DMS53 treated with DMSO at 0.1 percent for 48 hours (cell line): ENCODE measurements around the gene NEK11.

Source experiments
- DNase-seq: peaks from one replicate; lab custom pipeline; 2025; ENCODE audit not compliant: unreplicated experiment; lab: John Stamatoyannopoulos, UW

NEK11 gene

DNA sequence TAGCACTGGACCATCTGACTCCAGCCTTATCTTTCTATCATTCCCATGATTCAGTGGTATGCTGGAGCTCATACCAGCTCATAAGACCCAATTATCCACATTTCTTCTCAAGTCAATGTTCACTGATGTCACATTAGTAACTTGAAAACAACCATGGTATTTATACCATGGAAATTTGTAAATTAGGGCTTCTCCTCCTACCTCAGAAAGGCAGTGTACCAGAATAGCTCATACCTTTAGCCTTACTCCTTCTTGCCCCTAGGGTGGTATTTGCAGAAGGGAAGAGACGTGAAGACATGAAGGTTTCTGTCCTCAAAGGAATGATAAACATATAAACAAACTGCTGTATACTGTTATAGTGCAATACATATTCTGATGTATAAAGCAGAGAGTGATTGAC lies 114.2 kb downstream of the NEK11 start:
- no peak for DNase-seq

DNA sequence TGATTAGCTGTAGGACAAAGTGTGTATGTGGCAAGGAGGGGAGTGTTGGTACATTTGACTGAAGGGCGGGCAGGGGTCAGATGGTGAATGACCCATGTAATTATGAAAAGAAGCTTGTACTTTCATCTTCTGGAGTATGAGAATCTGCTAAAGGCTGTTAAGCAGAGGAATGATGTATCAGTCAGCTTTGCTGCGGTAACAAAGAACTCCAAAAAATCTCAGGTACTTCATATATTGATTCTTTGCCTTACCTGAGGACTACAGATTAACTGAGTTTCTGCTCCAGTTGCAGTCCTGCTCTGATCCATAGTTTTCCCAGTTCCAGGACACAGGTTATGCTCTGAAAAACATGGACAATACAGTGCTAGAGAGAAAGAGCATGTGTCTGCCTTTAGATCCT lies 115.1 kb downstream of the NEK11 start:
- DNase-seq: no peak

DNA sequence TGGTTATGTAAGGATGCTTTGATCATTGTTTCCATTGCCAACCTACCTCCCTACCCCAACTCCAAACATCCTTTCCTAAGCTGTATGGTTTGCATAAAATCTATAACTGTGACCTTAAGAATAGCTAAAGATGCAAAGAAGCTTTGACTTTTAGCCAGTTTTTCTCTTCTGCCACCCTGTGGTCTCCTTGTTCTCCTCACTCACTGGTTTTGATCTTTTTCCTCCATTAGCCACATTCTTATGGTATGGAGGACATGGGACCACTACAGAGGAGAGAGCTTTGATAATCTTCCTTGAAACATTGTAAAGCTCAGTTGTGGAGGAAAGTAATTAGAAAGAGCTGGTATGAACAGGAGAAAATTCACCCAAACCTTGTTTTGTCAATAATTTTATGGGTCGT lies 115.9 kb downstream of the NEK11 start:
- DNase-seq: no peak

GRCh38 chr3:131143802-131144201 lies 117.1 kb downstream of the NEK11 start:
- DNase-seq: no peak

- DNase-seq: no peak
Observed at GRCh38 chr3:131147534-131147933, 120.9 kb downstream of the NEK11 start.

- no peak for DNase-seq
Observed at GRCh38 chr3:131158434-131158833, 131.8 kb downstream of the NEK11 start.

GRCh38 chr3:131162516-131162915 lies 135.8 kb downstream of the NEK11 start:
- DNase-seq: no peak

DNA sequence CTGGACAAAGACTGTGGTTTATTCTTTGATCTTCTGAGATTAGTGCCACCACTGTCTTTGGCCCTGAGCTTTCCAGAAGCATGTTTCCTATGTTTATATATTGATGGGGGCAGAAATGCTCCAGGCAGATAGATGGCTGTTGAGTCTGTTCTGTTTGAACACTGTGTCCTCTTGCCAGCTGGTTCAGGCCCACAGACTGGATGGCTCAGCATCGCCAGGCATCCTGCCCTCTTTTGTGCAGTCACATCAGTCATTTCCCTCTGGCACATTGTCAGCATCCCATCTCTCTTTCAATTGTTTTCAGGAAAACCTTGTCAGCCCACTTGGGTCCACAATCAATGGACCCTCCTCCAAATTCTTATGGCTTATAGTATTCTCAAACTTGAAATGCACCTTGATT lies 141.2 kb downstream of the NEK11 start:
- DNase-seq: no peak

DNA sequence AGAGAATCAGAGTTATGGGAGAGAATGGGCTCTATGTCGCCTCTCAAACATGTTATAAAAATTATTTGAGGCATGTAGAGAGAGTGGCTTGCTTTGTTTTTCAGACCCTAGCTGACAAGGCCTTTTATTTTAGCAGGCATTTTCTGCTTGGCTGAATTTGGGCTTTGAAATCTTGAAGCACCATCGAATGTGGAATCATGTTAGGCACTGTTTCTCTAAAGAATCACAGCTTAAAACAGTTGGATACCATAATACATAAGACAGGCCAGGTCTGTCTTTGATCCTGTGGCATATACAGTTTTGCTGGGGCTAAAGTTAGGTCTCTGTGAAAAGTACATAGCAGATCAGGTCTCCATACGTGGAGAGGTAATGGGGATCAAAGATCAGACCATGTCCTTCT lies 142.7 kb downstream of the NEK11 start:
- no peak for DNase-seq

DNA sequence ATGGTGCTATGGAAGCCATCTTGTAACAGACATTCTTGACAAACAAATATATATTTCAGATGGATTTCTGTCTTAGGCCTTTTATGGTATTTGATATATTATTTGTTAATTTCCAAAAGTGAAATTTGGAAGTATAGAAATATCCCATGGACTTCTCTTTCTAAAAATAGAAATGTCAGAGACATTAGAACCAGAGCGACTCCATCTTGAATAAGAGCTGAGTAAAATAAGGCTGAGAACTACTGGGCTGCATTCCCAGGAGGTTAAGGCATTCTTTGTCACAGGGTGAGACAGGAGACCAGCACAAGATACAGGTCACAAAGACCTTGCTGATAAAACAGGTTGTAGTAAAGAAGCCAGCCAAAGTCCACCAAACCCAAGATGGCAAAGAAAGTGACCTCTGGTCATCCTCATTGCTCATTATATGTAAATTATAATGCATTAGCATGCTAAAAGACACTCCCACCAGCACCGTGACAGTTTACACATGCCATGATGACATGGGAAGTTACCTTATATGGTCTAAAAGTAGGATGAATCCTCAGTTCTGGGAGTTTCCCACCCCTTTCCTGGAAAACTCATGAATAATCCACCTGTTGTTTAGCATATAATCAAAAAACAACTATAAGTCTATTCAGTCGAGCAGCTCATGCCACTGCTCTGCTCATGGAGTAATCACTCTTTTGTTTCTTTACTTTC lies 146.0 kb downstream of the NEK11 start:
- no peak for DNase-seq

DNA sequence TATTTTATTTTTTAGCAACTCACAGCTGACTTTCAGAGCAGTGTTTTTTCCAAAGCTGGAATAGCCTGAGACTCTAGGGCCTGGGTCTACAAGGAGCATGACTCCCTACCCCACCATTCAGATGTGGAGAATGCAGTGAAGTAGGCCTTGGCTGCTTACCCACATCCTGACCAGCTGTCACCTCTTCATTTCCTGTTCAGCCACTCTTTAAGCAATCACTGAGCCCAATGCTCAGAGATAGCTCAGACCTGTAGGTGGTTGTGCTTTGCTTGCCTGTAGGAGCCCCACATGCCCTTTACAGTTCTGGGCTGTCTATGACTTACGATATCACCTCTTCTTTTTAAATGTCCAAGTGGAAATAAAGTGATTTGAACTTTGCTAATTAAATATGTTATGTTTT lies 148.1 kb downstream of the NEK11 start:
- DNase-seq: peak; percentile 46

DNA sequence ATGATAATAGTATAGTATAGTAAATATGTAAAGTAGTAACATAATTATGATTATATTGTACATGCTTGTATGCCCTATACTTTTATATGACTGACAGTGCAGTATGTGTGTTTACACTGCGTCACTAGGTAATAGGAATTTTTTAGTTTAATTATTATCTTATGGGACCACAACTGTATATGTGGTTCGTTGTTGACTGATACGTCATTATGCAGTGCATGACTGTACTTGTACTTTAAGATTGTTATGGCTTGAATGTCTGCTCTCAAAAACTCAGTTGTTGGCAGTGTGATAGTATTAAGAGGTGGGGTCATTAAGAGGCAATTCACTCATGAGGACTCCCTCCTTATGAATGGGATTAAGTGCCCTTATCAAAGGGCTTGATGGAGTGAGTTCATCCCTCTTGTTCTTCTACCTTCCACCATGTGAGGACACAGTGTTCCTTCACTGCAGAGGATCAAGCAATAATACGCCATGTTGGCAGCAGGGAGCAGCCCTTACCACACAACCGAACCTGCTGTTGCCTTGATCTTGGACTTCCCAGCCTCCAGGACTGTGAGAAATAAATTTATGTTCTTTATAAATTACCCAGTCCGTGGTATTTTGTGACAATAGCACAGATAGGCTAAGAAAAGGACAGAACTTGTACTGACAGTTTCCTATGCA lies 152.2 kb downstream of the NEK11 start:
- no peak for DNase-seq

- no peak for DNase-seq
Observed at GRCh38 chr3:131192701-131193100, 166.0 kb downstream of the NEK11 start.

DNA sequence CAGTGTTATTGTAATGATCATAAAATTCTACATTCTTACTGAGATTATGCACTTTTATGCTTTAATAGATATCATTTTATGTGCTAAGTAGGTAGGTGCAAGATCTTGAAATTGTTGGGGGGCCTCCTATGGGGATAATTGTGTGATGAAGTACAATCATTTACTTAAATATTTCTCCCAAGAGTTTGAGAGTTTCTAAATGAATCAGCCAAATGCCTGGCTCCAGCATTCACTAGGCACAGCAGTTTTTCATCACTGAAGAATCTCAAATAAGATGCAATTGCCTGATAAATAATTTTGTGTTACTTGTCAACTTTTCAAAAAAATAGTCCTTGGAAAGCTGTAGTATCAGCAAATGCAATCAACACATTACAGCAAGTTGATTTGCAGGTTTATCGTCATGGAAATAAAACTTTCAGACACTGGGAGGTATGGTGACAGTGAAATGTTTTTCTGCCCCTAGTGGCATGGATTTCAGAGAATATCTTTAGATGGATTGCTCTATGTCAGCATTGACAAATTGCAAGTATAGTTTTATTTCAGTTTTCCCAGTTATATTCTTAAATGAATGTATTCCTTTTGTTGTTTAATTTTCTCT lies 167.1 kb downstream of the NEK11 start:
- no peak for DNase-seq

DNA sequence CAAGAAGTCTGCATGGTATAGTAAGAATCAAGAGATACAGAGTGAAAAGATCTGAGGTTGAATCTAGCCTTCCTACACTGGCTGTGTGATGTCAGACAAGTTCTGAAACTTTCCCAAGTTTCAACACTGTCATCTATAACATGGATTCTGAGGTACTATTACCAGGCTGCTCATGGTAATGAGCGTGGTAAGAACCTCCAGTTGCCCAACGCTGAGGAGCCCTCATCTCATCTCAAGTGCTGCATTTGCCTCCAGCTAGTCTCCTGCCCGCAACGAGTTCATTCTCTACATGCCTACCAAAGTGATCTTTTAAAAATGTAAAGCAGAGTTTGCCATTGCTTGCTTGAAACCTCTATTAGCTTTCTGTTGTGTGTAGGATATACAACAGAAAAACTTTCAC lies 168.1 kb downstream of the NEK11 start:
- no peak for DNase-seq

DNA sequence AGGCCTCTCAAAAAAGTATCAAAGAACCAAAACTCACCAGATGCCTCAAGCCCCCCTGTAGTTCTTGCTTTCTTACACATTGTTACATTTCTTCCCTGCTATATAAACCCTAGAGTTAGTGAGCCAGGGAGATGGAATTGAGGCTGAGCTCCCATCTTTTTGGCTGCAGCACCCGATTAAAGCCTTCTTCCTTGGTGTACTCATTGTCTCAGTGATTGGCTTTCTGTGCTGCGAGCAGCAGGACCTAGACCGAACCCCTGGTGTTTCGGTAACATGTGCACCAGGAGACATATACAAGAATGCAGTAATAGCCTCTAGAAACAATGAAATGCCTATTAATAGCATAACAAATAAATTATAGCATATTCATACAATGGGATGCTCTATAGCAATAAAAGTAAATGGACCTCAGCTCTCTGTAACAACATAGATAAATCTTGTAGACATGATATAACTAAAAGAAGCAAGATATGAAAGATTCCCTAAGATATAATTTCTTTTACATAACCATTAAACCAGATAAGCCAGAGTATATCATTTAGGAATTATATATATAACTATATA lies 174.0 kb downstream of the NEK11 start:
- no peak for DNase-seq

- DNase-seq: no peak
Observed at GRCh38 chr3:131216330-131216729, 189.7 kb downstream of the NEK11 start.

GRCh38 chr3:131216801-131217200 lies 190.1 kb downstream of the NEK11 start:
- DNase-seq: no peak

DNA sequence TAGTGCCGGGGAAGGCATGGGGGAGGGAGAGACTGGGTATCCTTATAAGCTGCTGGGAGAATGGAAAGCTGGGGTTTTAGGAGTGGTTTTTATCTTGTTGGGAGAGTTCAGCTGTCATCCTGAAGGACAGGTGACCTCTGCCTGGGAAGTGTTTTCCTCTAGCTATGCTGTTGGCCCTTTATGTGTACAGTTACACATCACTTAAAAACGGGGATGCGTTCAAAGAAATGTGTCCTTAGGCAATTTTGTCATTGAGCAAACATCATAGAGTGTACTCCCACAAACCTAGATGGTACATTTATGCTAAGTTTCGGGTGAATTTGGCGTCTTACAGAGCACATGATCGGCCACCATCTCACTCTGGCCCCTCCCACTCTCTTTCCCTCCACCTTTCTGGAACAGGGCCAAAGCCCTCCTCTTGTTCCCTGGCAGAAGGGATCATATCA lies 190.6 kb downstream of the NEK11 start:
- no peak for DNase-seq

- no peak for DNase-seq
Observed at GRCh38 chr3:131218196-131218595, 191.5 kb downstream of the NEK11 start.

- DNase-seq: no peak
Observed at GRCh38 chr3:131221731-131222130, 195.1 kb downstream of the NEK11 start.

GRCh38 chr3:131222599-131222998 lies 195.9 kb downstream of the NEK11 start:
- no peak for DNase-seq
